HepG2 (cell line): Measurements from ENCODE around the gene CKB. TPM values are rescaled to one million over a fixed set of nuclear protein-coding genes. Genes with fewer than 3 reads are reported as not detected.

ENCODE experiments used
- ATAC-seq: fragments of 200-7000 bp; cut with Tn5 transposase; 3 replicates; pipeline ENCODE4 v1.9.1; 2020; ENCODE audit warnings: mild to moderate bottlenecking, moderate library complexity
- BruUV-seq: library from RNA; stranded (reverse); fragments of 400-500 nt; replicated peaks from 2 replicates; lab custom pipeline; 2021; lab: Mats Ljungman, UMichigan
- CTCF ChIA-PET: fragments of 300-600 bp; formaldehyde crosslinking; extraction: SDS; loops from one replicate; lab custom pipeline; 2021; ENCODE audit warnings: low total read pairs, inconsistent platforms, low intra/inter-chr PET ratio; lab: Yijun Ruan, JAX
- POLR2A ChIA-PET: fragments of 350-600 bp; sonication (Branson Sonifier 250); formaldehyde crosslinking; loops from one replicate; lab custom pipeline; 2020; ENCODE audit warnings: antibody characterized with exemption, inconsistent platforms; lab: Yijun Ruan, JAX
- DNase-seq: peaks from one replicate; pipeline ENCODE4 v3.0.0-alpha.2; 2015; ENCODE audit warnings: low spot score
- FAIRE-seq: peaks from 3 replicates; lab custom pipeline; 2011; peaks lifted over from hg19 to GRCh38; lab: Jason Lieb, UNC
- H2AFZ ChIP-seq: one replicate; pipeline ENCODE4 v1.6.1; 2011; ENCODE audit warnings: low read length, inconsistent platforms
- H3K27ac ChIP-seq: fragments of 300-600 bp; 3 replicates; pipeline ENCODE4 v1.8.0; 2011; ENCODE audit warnings: mixed run types, mild to moderate bottlenecking, mixed read lengths, low read length, inconsistent platforms; ENCODE audit not compliant: insufficient read depth; ENCODE audit errors: extremely low read length
- H3K27me3 ChIP-seq, 2 experiments: fragments of 200-600 bp in 1 of 2; 2 replicates in 1 of 2; 3 replicates in 1 of 2; pipeline versions ENCODE4 v1.6.0 to v1.8.0; 2011; ENCODE audit warnings: low read length in 2 of 2, mild to moderate bottlenecking in 2 of 2, moderate library complexity in 2 of 2, inconsistent platforms in 1 of 2; ENCODE audit not compliant: insufficient read depth in 2 of 2, control insufficient read depth in 1 of 2
- H3K36me3 ChIP-seq, 2 experiments: fragments of 200-600 bp in 1 of 2; replicated peaks in 1 of 2; 2 replicates in 1 of 2; 3 replicates in 1 of 2; pipeline versions ENCODE4 v1.5.1 to v1.8.0; 2011; ENCODE audit warnings: low read length in 2 of 2, inconsistent platforms in 1 of 2; ENCODE audit not compliant: insufficient read depth in 2 of 2, control insufficient read depth in 1 of 2
- H3K4me1 ChIP-seq: 2 replicates; pipeline ENCODE4 v1.5.1; 2012; ENCODE audit warnings: low read length, inconsistent platforms; ENCODE audit not compliant: insufficient read depth
- H3K4me2 ChIP-seq: 2 replicates; pipeline ENCODE4 v1.6.0; 2011; ENCODE audit warnings: low read depth, low read length, inconsistent platforms
- H3K4me3 ChIP-seq, 3 experiments: fragments of 200-600 bp in 1 of 3; sonication (generic), shearing (Covaris generic) in 1 of 3; replicated peaks in 1 of 3; 2 replicates each; pipeline ENCODE4 v1.5.1; 2011 to 2016; ENCODE audit warnings: low read length in 3 of 3, inconsistent platforms in 2 of 3, low read depth in 2 of 3, mild to moderate bottlenecking in 2 of 3, control low read depth in 1 of 3, mixed read lengths in 1 of 3; ENCODE audit not compliant: insufficient read depth in 1 of 3
- H3K79me2 ChIP-seq: one replicate; pipeline ENCODE4 v1.6.1; 2011; ENCODE audit warnings: low read length, inconsistent platforms; ENCODE audit not compliant: insufficient read depth
- H3K9ac ChIP-seq: 2 replicates; pipeline ENCODE4 v1.6.0; 2011; ENCODE audit warnings: mild to moderate bottlenecking, low read depth, low read length, inconsistent platforms; ENCODE audit not compliant: insufficient read depth
- H3K9me3 ChIP-seq: 2 replicates; pipeline ENCODE4 v1.5.1; 2012; ENCODE audit warnings: mild to moderate bottlenecking, low read length
- H4K20me1 ChIP-seq: 2 replicates; pipeline ENCODE4 v1.6.0; 2011; ENCODE audit warnings: inconsistent platforms, mild to moderate bottlenecking, low read length, moderate library complexity; ENCODE audit not compliant: insufficient read depth
- ISL2 ChIP-seq: sonication (generic); formaldehyde crosslinking; IDR thresholded peaks from 2 replicates; pipeline ENCODE4 v1.5.0; 2020; ENCODE audit warnings: missing genetic modification reagents
- NFIB ChIP-seq: sonication (generic); formaldehyde crosslinking; IDR thresholded peaks from 2 replicates; pipeline ENCODE4 v1.9.0; 2021; ENCODE audit warnings: missing genetic modification reagents, mild to moderate bottlenecking, borderline replicate concordance
- SETDB1 ChIP-seq: sonication (generic); formaldehyde crosslinking; IDR thresholded peaks from 2 replicates; pipeline ENCODE4 v1.5.1; 2020; ENCODE audit warnings: missing genetic modification reagents, mild to moderate bottlenecking, borderline replicate concordance
- ZNF280D ChIP-seq: sonication (generic); formaldehyde crosslinking; IDR thresholded peaks from 2 replicates; pipeline ENCODE4 v1.5.1; 2020; ENCODE audit warnings: mild to moderate bottlenecking, missing genetic modification reagents
- ZNF296 ChIP-seq: sonication (generic); formaldehyde crosslinking; conservative IDR thresholded peaks from 2 replicates; pipeline ENCODE4 v1.5.0; 2020; ENCODE audit warnings: mild to moderate bottlenecking, missing genetic modification reagents
- WGBS: methylation state at CpG from one replicate; pipeline ENCODE4 v1.1.6; 2017; ENCODE audit warnings: low lambda C conversion rate; 5-methylcytosine and 5-hydroxymethylcytosine counted together
- in situ Hi-C: cut with HindIII; loops from 2 replicates; pipeline ENCODE4 v1.10.0; 2017; ENCODE audit warnings: low pct_unique_long_range_greater_than_20kb; ENCODE audit not compliant: extremely low pct_ligation_motif_present
- intact Hi-C: fragments of 100-400 bp; cut with micrococcal nuclease; formaldehyde crosslinking; loops from one replicate; pipeline ENCODE4 v1.10.0; 2022; ENCODE audit not compliant: unreplicated experiment
- polyA plus RNA-seq, 8 experiments: library from polyadenylated mRNA; depleted of rRNA in 3 of 8; stranded (reverse) in 7 of 8; unstranded in 1 of 8; fragments of >200 nt; fragmentation: Illumina TruSeq in 4 of 8; extraction: Trizol in 4 of 8; gene quantifications; 2 replicates each; pipeline versions ENCODE4 v1.2.1 to v1.2.3, GENCODE V29; 2011 to 2016; ENCODE audit warnings: low read depth in 4 of 8, missing spikeins in 1 of 8, mixed read lengths in 1 of 8; ENCODE audit not compliant: insufficient read depth in 1 of 8
- total RNA-seq, 5 experiments: library from RNA; depleted of rRNA; stranded (reverse); fragments of >200 nt; fragmentation: Illumina TruSeq; extraction: Trizol; gene quantifications; 2 replicates each; pipeline ENCODE4 v1.2.3, GENCODE V29; 2016; ENCODE audit warnings: low read depth in 1 of 5
- TF ChIP-seq, protein P1 (sequence below): sonication (generic); formaldehyde crosslinking; IDR thresholded peaks from 2 replicates; pipeline ENCODE4 v1.4.0; 2020; ENCODE audit warnings: mild to moderate bottlenecking, missing genetic modification reagents

The CKB gene
- total and polyA plus RNA-seq, 2 of the 13 experiments (the other 11 are each of a cell fraction or from before 2014, with no cell fraction given) = 82.3 to 217 TPM

GRCh38 chr14:103548463-103549351, 26.1 kb upstream of the CKB start:
- in situ Hi-C loops = loop anchor here (5.0 kb wide), 1 partner anchor 46 kb away; no protein-coding TSS in a partner anchor
- TF ChIP-seq ISL2 (CRISPR knock-in tag) = no peak
- no peak for TF ChIP-seq SETDB1 (CRISPR knock-in tag)
- no peak for TF ChIP-seq NFIB (CRISPR knock-in tag)
- no peak for TF ChIP-seq ZNF296
- no peak for TF ChIP-seq ZNF280D (CRISPR knock-in tag)
- TF ChIP-seq, protein P1, sequence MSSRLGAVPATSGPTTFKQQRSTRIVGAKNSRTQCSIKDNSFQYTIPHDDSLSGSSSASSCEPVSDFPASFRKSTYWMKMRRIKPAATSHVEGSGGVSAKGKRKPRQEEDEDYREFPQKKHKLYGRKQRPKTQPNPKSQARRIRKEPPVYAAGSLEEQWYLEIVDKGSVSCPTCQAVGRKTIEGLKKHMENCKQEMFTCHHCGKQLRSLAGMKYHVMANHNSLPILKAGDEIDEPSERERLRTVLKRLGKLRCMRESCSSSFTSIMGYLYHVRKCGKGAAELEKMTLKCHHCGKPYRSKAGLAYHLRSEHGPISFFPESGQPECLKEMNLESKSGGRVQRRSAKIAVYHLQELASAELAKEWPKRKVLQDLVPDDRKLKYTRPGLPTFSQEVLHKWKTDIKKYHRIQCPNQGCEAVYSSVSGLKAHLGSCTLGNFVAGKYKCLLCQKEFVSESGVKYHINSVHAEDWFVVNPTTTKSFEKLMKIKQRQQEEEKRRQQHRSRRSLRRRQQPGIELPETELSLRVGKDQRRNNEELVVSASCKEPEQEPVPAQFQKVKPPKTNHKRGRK (CRISPR knock-in tag) = no peak
- H3K27me3 ChIP-seq = no peaks in the 10 kb centered on the region
- POLR2A ChIA-PET = interaction anchor here (1.5 to 3.0 kb wide), 3 partner anchors 13 to 26 kb away, joined by 6 to 21 read pairs (median 7); partner anchors contain the start of genes BAG5, CKB and TRMT61A
- H3K36me3 ChIP-seq = no peaks in the 10 kb centered on the region
- intact Hi-C loops = no loop called here
- no peaks in the 10 kb centered on the region for H3K79me2 ChIP-seq
- FAIRE-seq = no peak
- 73% methylated on average over 7 of the region's 27 CpGs for WGBS
- no peaks in the 10 kb centered on the region for H3K9me3 ChIP-seq
- no peak for ATAC-seq
- CTCF ChIA-PET = interaction anchor here (0.7 kb wide), 1 partner anchor 49 kb away, joined by 3 read pairs; no protein-coding TSS in a partner anchor
- no peaks in the 10 kb centered on the region for H4K20me1 ChIP-seq
- no TSS peak for BruUV-seq
- peak overlapping the region; percentile 85; the same call in 1 of the 2 replicates for H3K4me2 ChIP-seq
- peaks cover 24% of the 10 kb centered on the region for H3K4me1 ChIP-seq
- no peak overlapping the region for H3K27ac ChIP-seq
- H2AFZ ChIP-seq = no peak overlapping the region
- peak overlapping the region; percentile 58; the same call in 1 of the 2 replicates for H3K9ac ChIP-seq
- no peak for DNase-seq
- no peak overlapping the region; a peak in 1 of 6 replicates for H3K4me3 ChIP-seq
